ENCODE measurements around the gene PKNOX2. TPM values are rescaled to one million over a fixed set of nuclear protein-coding genes. Genes with fewer than 3 reads are reported as not detected.
A peak's percentile ranks its signal among the peaks of the same experiment; 100 is the strongest.

Gene PKNOX2
- total RNA-seq, 2 donors from 2014 or later, result 4.0 to 6.9 TPM

- H3K36me3 ChIP-seq (ENCODE audit: control insufficient read depth, insufficient read depth, low read length), result no peaks in the 10 kb centered on the region
- H3K9me3 ChIP-seq (ENCODE audit: control insufficient read depth, low read length), result no peaks in the 10 kb centered on the region
- no peak overlapping the region for H3K4me3 ChIP-seq (ENCODE audit: low read length)
- H3K36me3 Mint-ChIP-seq (ENCODE audit: low read depth), result no peaks in the 10 kb centered on the region
- H3K4me1 ChIP-seq (ENCODE audit: control insufficient read depth, insufficient read depth, low read length), result peaks cover 27% of the 10 kb centered on the region
- H3K9me3 Mint-ChIP-seq, result no peaks in the 10 kb centered on the region
- DNase-seq, result peak; percentile 73
- 72 to 82% methylated on average over 6 of the region's 6 CpGs for WGBS, 2 experiments (ENCODE audit: insufficient coverage in 1 of 2, insufficient read length in 1 of 2)
- H3K27ac ChIP-seq (ENCODE audit: low read depth, low read length), result no peak overlapping the region
- H3K27ac Mint-ChIP-seq, result no peak overlapping the region
- peak overlapping the region; percentile 53 for H3K4me3 Mint-ChIP-seq
- H3K27me3 ChIP-seq (ENCODE audit: control insufficient read depth, insufficient read depth, low read length, poor library complexity, severe bottlenecking), result no peaks in the 10 kb centered on the region
- H3K27me3 Mint-ChIP-seq (ENCODE audit: insufficient read depth), result peaks cover 27% of the 10 kb centered on the region
- no peak overlapping the region for H3K9ac ChIP-seq (ENCODE audit: extremely low read depth, low read length, poor library complexity, severe bottlenecking)
- no peak for TF ChIP-seq CTCF (conservative IDR thresholded peaks at IDR 0.05)
- peaks cover 46% of the 10 kb centered on the region for H3K4me1 Mint-ChIP-seq
Observed at GRCh38 chr11:125369808-125370207, 205.3 kb downstream of the PKNOX2 start.

- Mint-ChIP-seq H3K36me3 (ENCODE audit: low read depth) (no peaks in the 10 kb centered on the region), H3K4me3 (peak overlapping the region; percentile 53), H3K4me1 (peaks cover 55% of the 10 kb centered on the region), H3K27me3 (ENCODE audit: insufficient read depth) (peaks cover 29% of the 10 kb centered on the region), H3K9me3 (no peaks in the 10 kb centered on the region), H3K27ac (peak overlapping the region; percentile 97)
- Histone ChIP-seq H3K36me3 (ENCODE audit: control insufficient read depth, insufficient read depth, low read length) (no peaks in the 10 kb centered on the region), H3K27ac (ENCODE audit: low read depth, low read length) (peak overlapping the region; percentile 55), H3K27me3 (ENCODE audit: control insufficient read depth, insufficient read depth, low read length, poor library complexity, severe bottlenecking) (no peaks in the 10 kb centered on the region), H3K4me3 (ENCODE audit: low read length) (peak overlapping the region; percentile 7), H3K9me3 (ENCODE audit: control insufficient read depth, low read length) (no peaks in the 10 kb centered on the region), H3K4me1 (ENCODE audit: control insufficient read depth, insufficient read depth, low read length) (peaks cover 34% of the 10 kb centered on the region), H3K9ac (ENCODE audit: extremely low read depth, low read length, poor library complexity, severe bottlenecking) (peak overlapping the region; percentile 28)
- 24 to 45% methylated on average over 13 to 18 of the region's 18 CpGs for WGBS, 2 experiments (ENCODE audit: insufficient coverage in 1 of 2, insufficient read length in 1 of 2)
- DNase-seq, result peak; percentile 81
- TF ChIP-seq CTCF (conservative IDR thresholded peaks at IDR 0.05), result no peak
Observed at GRCh38 chr11:125370561-125371389, 206.2 kb downstream of the PKNOX2 start.

GRCh38 chr11:125371431-125371935 lies 206.9 kb downstream of the PKNOX2 start:
- Mint-ChIP-seq H3K27ac (peak overlapping the region; percentile 97), H3K4me3 (peak overlapping the region; percentile 53), H3K36me3 (ENCODE audit: low read depth) (no peaks in the 10 kb centered on the region), H3K4me1 (peaks cover 62% of the 10 kb centered on the region), H3K27me3 (ENCODE audit: insufficient read depth) (peaks cover 28% of the 10 kb centered on the region), H3K9me3 (no peaks in the 10 kb centered on the region)
- peak overlapping the region; percentile 55 for H3K27ac ChIP-seq (ENCODE audit: low read depth, low read length)
- peaks cover 34% of the 10 kb centered on the region for H3K4me1 ChIP-seq (ENCODE audit: control insufficient read depth, insufficient read depth, low read length)
- peak overlapping the region; percentile 3 for H3K9ac ChIP-seq (ENCODE audit: extremely low read depth, low read length, poor library complexity, severe bottlenecking)
- peak overlapping the region; percentile 30 for H3K4me3 ChIP-seq (ENCODE audit: low read length)
- 1 to 7% methylated on average over 6 to 11 of the region's 11 CpGs for WGBS, 2 experiments (ENCODE audit: insufficient coverage in 1 of 2, insufficient read length in 1 of 2)
- H3K27me3 ChIP-seq (ENCODE audit: control insufficient read depth, insufficient read depth, low read length, poor library complexity, severe bottlenecking), result no peaks in the 10 kb centered on the region
- H3K36me3 ChIP-seq (ENCODE audit: control insufficient read depth, insufficient read depth, low read length), result no peaks in the 10 kb centered on the region
- no peak for TF ChIP-seq CTCF (conservative IDR thresholded peaks at IDR 0.05)
- DNase-seq, result peak; percentile 95
- no peaks in the 10 kb centered on the region for H3K9me3 ChIP-seq (ENCODE audit: control insufficient read depth, low read length)

All from endodermal cell (in vitro differentiated cells).